Measurements from ENCODE around the gene CRYBG1.
"Not testable (repeated sequence)": the region's sequence is repeated elsewhere in the genome, so short reads cannot be mapped to it uniquely, and the experiment has no call there.

CRYBG1 gene

GRCh38 chr6:106509420-106510089 lies 149.0 kb downstream of the CRYBG1 start:
- no peak for DNase-seq

GRCh38 chr6:106510090-106510970 lies 149.8 kb downstream of the CRYBG1 start:
- DNase-seq, result peak; percentile 42

DNA sequence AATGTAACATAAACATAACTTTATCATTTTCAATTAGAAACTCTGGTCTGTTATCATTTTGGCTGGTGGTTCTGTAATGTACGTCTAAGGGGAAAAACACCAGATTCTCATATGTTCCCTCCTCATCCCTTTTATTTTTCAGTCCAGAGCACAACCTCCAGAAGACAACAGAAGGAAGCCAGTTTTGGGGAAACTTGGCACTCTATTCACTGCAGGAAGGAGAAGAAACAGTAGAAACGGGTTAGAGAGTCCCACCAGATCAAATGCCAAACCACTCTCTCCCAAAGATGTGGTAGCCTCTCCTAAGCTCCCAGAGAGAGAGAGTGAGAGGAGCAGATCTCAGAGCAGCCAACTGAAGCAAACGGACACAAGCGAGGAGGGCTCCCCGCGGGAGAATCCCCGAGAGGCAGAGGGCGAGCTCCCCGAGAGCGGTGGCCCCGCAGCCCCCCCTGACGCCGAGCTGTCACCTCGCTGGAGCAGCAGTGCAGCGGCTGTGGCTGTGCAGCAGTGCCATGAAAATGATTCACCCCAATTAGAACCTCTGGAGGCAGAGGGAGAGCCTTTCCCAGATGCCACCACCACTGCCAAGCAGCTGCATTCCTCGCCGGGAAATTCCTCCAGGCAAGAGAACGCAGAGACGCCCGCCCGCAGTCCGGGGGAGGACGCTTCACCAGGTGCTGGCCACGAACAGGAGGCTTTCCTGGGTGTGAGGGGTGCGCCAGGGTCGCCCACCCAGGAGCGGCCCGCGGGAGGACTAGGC lies 151.0 kb downstream of the CRYBG1 start:
- peak; percentile 51 for DNase-seq

- DNase-seq, result peak; percentile 59
These were observed 151.8 kb downstream of the CRYBG1 start for GRCh38 chr6:106512048-106512967.

- no peak for DNase-seq
These were observed 152.6 kb downstream of the CRYBG1 start for GRCh38 chr6:106512968-106513574.

- no peak for DNase-seq
These were observed 153.5 kb downstream of the CRYBG1 start for GRCh38 chr6:106513808-106514582.

GRCh38 chr6:106514583-106514885 lies 154.0 kb downstream of the CRYBG1 start:
- DNase-seq, result no peak

GRCh38 chr6:106515582-106515981 lies 155.1 kb downstream of the CRYBG1 start:
- not testable (repeated sequence) for DNase-seq

DNA sequence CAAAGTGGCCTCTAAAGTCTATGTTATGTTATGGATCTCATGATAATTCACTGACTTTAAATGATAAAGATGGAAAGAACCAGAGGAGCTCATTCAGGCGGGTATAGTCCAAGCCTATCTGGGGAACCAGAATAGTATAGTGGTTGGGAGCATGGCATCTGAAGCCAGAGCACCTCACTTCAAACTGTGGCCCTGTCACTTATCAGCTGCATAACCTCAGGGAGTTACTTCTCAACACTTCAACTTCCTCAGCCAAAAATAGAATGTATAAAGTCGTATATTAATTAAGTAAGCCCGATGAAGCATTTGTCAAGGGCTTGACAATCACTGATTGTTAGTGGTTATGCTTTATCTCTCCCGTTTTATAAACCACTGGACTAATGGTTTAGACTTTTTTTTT lies 156.1 kb downstream of the CRYBG1 start:
- no peak for DNase-seq

GRCh38 chr6:106517706-106518105 lies 157.2 kb downstream of the CRYBG1 start:
- no peak for DNase-seq

GRCh38 chr6:106518748-106519147 lies 158.2 kb downstream of the CRYBG1 start:
- DNase-seq, result no peak

GRCh38 chr6:106519460-106520394 lies 159.2 kb downstream of the CRYBG1 start:
- DNase-seq, result no peak

DNA sequence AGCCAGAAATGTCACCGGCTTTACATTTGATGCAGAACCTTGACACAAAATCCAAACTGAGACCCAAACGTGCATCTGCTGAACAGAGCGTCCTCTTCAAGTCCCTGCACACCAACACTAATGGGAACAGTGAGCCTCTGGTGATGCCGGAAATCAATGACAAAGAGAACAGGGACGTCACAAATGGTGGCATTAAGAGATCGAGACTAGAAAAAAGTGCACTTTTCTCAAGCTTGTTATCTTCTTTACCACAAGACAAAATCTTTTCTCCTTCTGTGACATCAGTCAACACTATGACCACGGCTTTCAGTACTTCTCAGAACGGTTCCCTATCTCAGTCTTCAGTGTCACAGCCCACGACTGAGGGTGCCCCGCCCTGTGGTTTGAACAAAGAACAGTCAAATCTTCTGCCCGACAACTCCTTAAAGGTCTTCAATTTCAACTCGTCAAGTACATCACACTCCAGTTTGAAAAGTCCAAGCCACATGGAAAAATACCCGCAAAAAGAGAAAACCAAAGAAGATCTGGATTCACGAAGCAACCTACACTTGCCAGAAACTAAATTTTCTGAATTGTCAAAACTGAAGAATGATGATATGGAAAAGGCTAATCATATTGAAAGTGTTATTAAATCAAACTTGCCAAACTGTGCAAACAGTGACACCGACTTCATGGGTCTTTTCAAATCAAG lies 160.3 kb downstream of the CRYBG1 start:
- DNase-seq, result no peak

GRCh38 chr6:106522562-106523250 lies 162.2 kb downstream of the CRYBG1 start:
- DNase-seq, result no peak

GRCh38 chr6:106525107-106525881 lies 164.8 kb downstream of the CRYBG1 start:
- no peak for DNase-seq

GRCh38 chr6:106525882-106526275 lies 165.4 kb downstream of the CRYBG1 start:
- no peak for DNase-seq

GRCh38 chr6:106527117-106527516 lies 166.6 kb downstream of the CRYBG1 start:
- no peak for DNase-seq

- no peak for DNase-seq
These were observed 167.5 kb downstream of the CRYBG1 start for GRCh38 chr6:106527979-106528378.
